B cell (primary cell): ENCODE results near the gene TXNRD1. TPM values are rescaled to one million over a fixed set of nuclear protein-coding genes. Genes with fewer than 3 reads are reported as not detected.

ENCODE experiments used
- ATAC-seq: fragments of 200-7000 bp; cut with Tn5 transposase; one replicate; pipeline ENCODE4 v1.10.0; 2021; ENCODE audit warnings: low read depth, mild to moderate bottlenecking, moderate number of reproducible peaks, moderate library complexity
- CTCF ChIA-PET: fragments of 350-600 bp; sonication (Branson Sonifier 250); formaldehyde crosslinking; loops from one replicate; lab custom pipeline; 2021; ENCODE audit warnings: antibody characterized with exemption, inconsistent platforms; lab: Charles Lee
- POLR2A ChIA-PET: fragments of 350-600 bp; sonication (Branson Sonifier 250); formaldehyde crosslinking; loops from one replicate; lab custom pipeline; 2021; ENCODE audit warnings: antibody characterized with exemption; lab: Charles Lee
- DNase-seq: peaks from one replicate; pipeline ENCODE4 v3.0.0; 2013
- H2AFZ ChIP-seq: 2 replicates; pipeline ENCODE4 v1.6.1; 2012; ENCODE audit warnings: mild to moderate bottlenecking, low read depth, low read length; ENCODE audit not compliant: insufficient read depth, poor library complexity, severe bottlenecking
- H3K27ac ChIP-seq, 2 donors: 1 replicate in 1 of 2; 2 replicates in 1 of 2; pipeline ENCODE4 v1.5.1; 2012 to 2013; ENCODE audit warnings: low read length in 2 of 2, mild to moderate bottlenecking in 2 of 2, moderate library complexity in 1 of 2
- H3K27me3 ChIP-seq, 4 experiments: fragments of 200-600 bp in 1 of 4; sonication (generic) in 1 of 4; replicated peaks in 1 of 4; 1 replicate in 2 of 4; 2 replicates in 2 of 4; pipeline versions ENCODE4 v1.6.1 to v1.7.0; 2013 to 2016; ENCODE audit warnings: low read length in 3 of 4, mild to moderate bottlenecking in 2 of 4, mixed read lengths in 1 of 4, moderate library complexity in 1 of 4; ENCODE audit not compliant: insufficient read depth in 4 of 4, control insufficient read depth in 3 of 4; ENCODE audit errors: control extremely low read depth in 1 of 4
- H3K36me3 ChIP-seq, 2 experiments: replicated peaks in 1 of 2; 1 replicate in 1 of 2; 2 replicates in 1 of 2; pipeline versions ENCODE4 v1.6.1 to v1.7.1; 2013; ENCODE audit warnings: low read length in 1 of 2; ENCODE audit not compliant: insufficient read depth in 2 of 2, control insufficient read depth in 1 of 2; ENCODE audit errors: control extremely low read depth in 1 of 2, extremely low read depth in 1 of 2
- H3K4me1 ChIP-seq, 2 donors: fragments of 200-600 bp in 1 of 2; sonication (generic) in 1 of 2; 1 replicate in 1 of 2; 2 replicates in 1 of 2; pipeline versions ENCODE4 v1.5.1 to v1.6.1; 2013 to 2017; ENCODE audit warnings: low read length in 2 of 2; ENCODE audit not compliant: control insufficient read depth in 2 of 2, insufficient read depth in 2 of 2
- H3K4me2 ChIP-seq: replicated peaks from 2 replicates; pipeline ENCODE3; 2012; ENCODE audit warnings: mild to moderate bottlenecking, low read depth, low read length; ENCODE audit not compliant: poor library complexity, severe bottlenecking
- H3K4me3 ChIP-seq, 5 experiments: fragments of 200-600 bp in 1 of 5; sonication (generic) in 1 of 5; 1 replicate in 3 of 5; 2 replicates in 2 of 5; pipeline versions ENCODE4 v1.5.1 to v1.7.0; 2011 to 2016; ENCODE audit warnings: low read length in 4 of 5, mild to moderate bottlenecking in 4 of 5, low read depth in 2 of 5, control low read depth in 1 of 5, moderate library complexity in 1 of 5; ENCODE audit not compliant: insufficient read depth in 1 of 5; ENCODE audit errors: control extremely low read depth in 1 of 5, extremely low read depth in 1 of 5
- H3K79me2 ChIP-seq: fragments of 200-600 bp; sonication (generic); one replicate; pipeline ENCODE4 v1.6.0; 2016; ENCODE audit warnings: low read length; ENCODE audit not compliant: control insufficient read depth, insufficient read depth
- H3K9ac ChIP-seq: fragments of 200-600 bp; sonication (generic); 2 replicates; pipeline ENCODE4 v1.6.1; 2017; ENCODE audit warnings: mild to moderate bottlenecking, low read length, moderate library complexity
- H3K9me3 ChIP-seq, 3 donors: one replicate each; pipeline versions ENCODE4 v1.6.1 to v1.7.1; 2013; ENCODE audit warnings: low read length in 2 of 3; ENCODE audit not compliant: control insufficient read depth in 2 of 3, insufficient read depth in 1 of 3; ENCODE audit errors: control extremely low read depth in 1 of 3
- H4K20me1 ChIP-seq: 2 replicates; pipeline ENCODE4 v1.6.0; 2012; ENCODE audit warnings: mild to moderate bottlenecking, low read length; ENCODE audit not compliant: insufficient read depth, control insufficient read depth, poor library complexity, severe bottlenecking
- H3K27ac Mint-ChIP-seq: one replicate; pipeline ENCODE4 v1.8.0; 2021; ENCODE audit warnings: mixed read lengths
- H3K27me3 Mint-ChIP-seq: one replicate; pipeline ENCODE4 v1.8.0; 2021; ENCODE audit warnings: mixed read lengths
- H3K4me1 Mint-ChIP-seq: one replicate; pipeline ENCODE4 v1.8.0; 2021; ENCODE audit warnings: mixed read lengths
- H3K4me3 Mint-ChIP-seq: one replicate; pipeline ENCODE4 v1.8.0; 2021; ENCODE audit warnings: mixed read lengths
- H3K9me3 Mint-ChIP-seq: one replicate; pipeline ENCODE4 v1.8.0; 2022; ENCODE audit warnings: mixed read lengths; ENCODE audit not compliant: insufficient read depth
- CTCF ChIP-seq: fragments of 200-600 bp; IDR thresholded peaks from one replicate; pipeline ENCODE4 v1.8.0; 2022; ENCODE audit warnings: antibody characterized with exemption, mild to moderate bottlenecking
- EZH2 ChIP-seq: IDR thresholded peaks from 2 replicates; pipeline ENCODE4 v1.6.1; 2012; ENCODE audit warnings: borderline replicate concordance, low read depth, mild to moderate bottlenecking, moderate library complexity, low read length; ENCODE audit not compliant: insufficient read depth, poor library complexity, severe bottlenecking
- WGBS: methylation state at CpG from one replicate; pipeline ENCODE4 v1.1.5; 2013; ENCODE audit warnings: missing lambda C conversion rate; ENCODE audit not compliant: insufficient coverage; 5-methylcytosine and 5-hydroxymethylcytosine counted together
- intact Hi-C: fragments of 100-400 bp; cut with micrococcal nuclease; formaldehyde crosslinking; loops from one replicate; pipeline ENCODE4 v1.10.0; 2022
- polyA plus RNA-seq: library from polyadenylated mRNA; depleted of rRNA; stranded (reverse); fragments of >200 nt; gene quantifications from 2 replicates; pipeline ENCODE4 v1.2.3, GENCODE V29; 2012
- total RNA-seq, 2 donors: library from RNA; stranded (reverse); fragments of 120-200 nt in 1 of 2; gene quantifications; 1 replicate in 1 of 2; 2 replicates in 1 of 2; pipeline versions ENCODE4 v1.2.3 to v1.2.4, GENCODE V29; 2013 to 2022

TXNRD1 gene
- total and polyA plus RNA-seq, 2 donors (not counting 1 experiment from before 2014, with no cell fraction given): 10.1 to 44.6 TPM

- Histone ChIP-seq H3K9ac (no peak overlapping the region), H3K4me1 (no peaks in the 10 kb centered on the region), H3K4me2 (no peak overlapping the region), H3K79me2 (no peaks in the 10 kb centered on the region), H3K9me3 (no peaks in the 10 kb centered on the region), H3K4me3 (no peak overlapping the region), H4K20me1 (no peaks in the 10 kb centered on the region), H3K36me3 (peaks cover 0 to 44% of the 10 kb centered on the region in 2 experiments), H2AFZ (no peak overlapping the region), H3K27ac (no peak overlapping the region), H3K27me3 (no peaks in the 10 kb centered on the region)
- Mint-ChIP-seq H3K27ac (no peak overlapping the region), H3K9me3 (no peaks in the 10 kb centered on the region), H3K4me3 (no peak overlapping the region), H3K4me1 (no peaks in the 10 kb centered on the region), H3K27me3 (no peaks in the 10 kb centered on the region)
- TF ChIP-seq EZH2: no peak
- no peak for TF ChIP-seq CTCF
- POLR2A ChIA-PET: no interaction called here
- CTCF ChIA-PET: interaction anchor here (0.8 to 1.5 kb wide), 4 partner anchors 12 to 42 kb away, joined by 3 to 4 read pairs (median 4); no protein-coding TSS in a partner anchor
- WGBS: no CpG with 5 or more reads among the region's 3 CpGs
- ATAC-seq (no peak), DNase-seq (no peak)
- intact Hi-C loops: no loop called here
Measured at GRCh38 chr12:104339663-104340062, 124.1 kb downstream of the TXNRD1 start.

GRCh38 chr12:104340177-104340576 lies 124.6 kb downstream of the TXNRD1 start:
- no peaks in the 10 kb centered on the region for H4K20me1 ChIP-seq

More at GRCh38 chr12:104340177-104340576, 124.6 kb downstream of the TXNRD1 start:
- ChIA-PET POLR2A (no interaction called here), CTCF (interaction anchor here (0.8 to 1.5 kb wide), 3 partner anchors 12 to 18 kb away, joined by 3 to 4 read pairs (median 3); no protein-coding TSS in a partner anchor)
- Mint-ChIP-seq H3K27me3 (no peaks in the 10 kb centered on the region), H3K27ac (no peak overlapping the region), H3K4me1 (no peaks in the 10 kb centered on the region), H3K4me3 (no peak overlapping the region), H3K9me3 (no peaks in the 10 kb centered on the region)
- no CpG with 5 or more reads among the region's 1 CpG for WGBS
- Histone ChIP-seq H3K9ac (no peak overlapping the region), H3K4me1 (no peaks in the 10 kb centered on the region), H3K4me3 (no peak overlapping the region), H3K27ac (no peak overlapping the region), H3K36me3 (peaks cover 0 to 43% of the 10 kb centered on the region in 2 experiments), H2AFZ (no peak overlapping the region), H3K9me3 (no peaks in the 10 kb centered on the region), H3K4me2 (no peak overlapping the region), H3K79me2 (no peaks in the 10 kb centered on the region), H3K27me3 (no peaks in the 10 kb centered on the region)
- DNase-seq: no peak
- no peak for ATAC-seq
- TF ChIP-seq CTCF (no peak), EZH2 (no peak)
- intact Hi-C loops: no loop called here
